WTC11 (cell line): ENCODE measurements around the gene BAIAP2L2.

Source experiments
- CTCF ChIP-seq: fragments of 200-600 bp; IDR thresholded peaks from 2 replicates; pipeline ENCODE4 v1.8.0; 2022; ENCODE audit warnings: antibody characterized with exemption
- GRHL2 ChIP-seq: fragments of 250-450 bp; sonication (Bioruptor Pico); IDR thresholded peaks from 2 replicates; pipeline ENCODE4 v1.8.0; 2022; ENCODE audit warnings: mild to moderate bottlenecking, moderate library complexity; ENCODE audit not compliant: insufficient replicate concordance, severe bottlenecking
- NR2C2 ChIP-seq: sonication (generic); formaldehyde crosslinking; IDR thresholded peaks from 2 replicates; pipeline ENCODE4 v1.8.0; 2022; ENCODE audit warnings: mild to moderate bottlenecking, missing genetic modification reagents
- OVOL2 ChIP-seq: fragments of 250-450 bp; sonication (Bioruptor Pico); IDR thresholded peaks from 2 replicates; pipeline ENCODE4 v1.9.0; 2021; ENCODE audit warnings: mild to moderate bottlenecking, borderline replicate concordance
- ZSCAN18 ChIP-seq: fragments of 250-450 bp; sonication (Bioruptor Pico); IDR thresholded peaks from 2 replicates; pipeline ENCODE4 v2.1.2; 2022; ENCODE audit warnings: mild to moderate bottlenecking, moderate library complexity
- TF ChIP-seq, protein P1 (sequence below): sonication (generic); formaldehyde crosslinking; IDR thresholded peaks from 2 replicates; pipeline ENCODE4 v1.8.0; 2022; ENCODE audit warnings: mild to moderate bottlenecking, missing genetic modification reagents
- TF ChIP-seq, protein P2 (sequence below): sonication (generic); formaldehyde crosslinking; IDR thresholded peaks from 2 replicates; pipeline ENCODE4 v1.8.1; 2023; ENCODE audit warnings: mild to moderate bottlenecking, moderate library complexity, missing genetic modification reagents
- TF ChIP-seq, protein P3 (sequence below): sonication (generic); formaldehyde crosslinking; IDR thresholded peaks from 2 replicates; pipeline ENCODE4 v1.8.1; 2023; ENCODE audit warnings: mild to moderate bottlenecking, missing genetic modification reagents
- TF ChIP-seq, protein P4 (sequence below): sonication (generic); formaldehyde crosslinking; IDR thresholded peaks from 2 replicates; pipeline ENCODE4 v1.8.0; 2022; ENCODE audit warnings: mild to moderate bottlenecking, missing genetic modification reagents

DNA sequence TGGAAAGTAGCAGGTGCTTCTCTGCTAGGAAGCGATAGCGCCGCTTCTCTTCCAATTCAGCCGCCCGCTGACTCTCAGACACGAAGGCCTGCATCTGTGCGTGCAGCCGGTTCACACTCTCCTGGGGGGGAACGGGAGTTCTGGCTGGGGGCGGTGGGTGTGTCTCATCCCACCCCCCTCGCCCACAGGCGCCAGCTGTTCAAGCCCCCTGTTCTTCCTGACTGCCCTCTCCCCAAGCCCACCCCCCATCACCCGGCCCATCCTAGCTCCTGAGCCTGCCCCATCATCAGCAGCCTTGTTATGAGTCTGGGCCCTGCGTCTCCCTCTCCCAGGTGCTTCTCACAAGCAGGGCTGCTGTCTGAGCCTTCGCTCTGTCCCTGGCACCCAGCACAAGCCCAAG, 13.4 kb downstream of the BAIAP2L2 start:
- no peak for TF ChIP-seq CTCF
- no peak for TF ChIP-seq ZSCAN18
- TF ChIP-seq, protein P1, sequence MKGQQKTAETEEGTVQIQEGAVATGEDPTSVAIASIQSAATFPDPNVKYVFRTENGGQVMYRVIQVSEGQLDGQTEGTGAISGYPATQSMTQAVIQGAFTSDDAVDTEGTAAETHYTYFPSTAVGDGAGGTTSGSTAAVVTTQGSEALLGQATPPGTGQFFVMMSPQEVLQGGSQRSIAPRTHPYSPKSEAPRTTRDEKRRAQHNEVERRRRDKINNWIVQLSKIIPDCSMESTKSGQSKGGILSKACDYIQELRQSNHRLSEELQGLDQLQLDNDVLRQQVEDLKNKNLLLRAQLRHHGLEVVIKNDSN (CRISPR knock-in tag): no peak
- TF ChIP-seq GRHL2: no peak
- TF ChIP-seq, protein P2, sequence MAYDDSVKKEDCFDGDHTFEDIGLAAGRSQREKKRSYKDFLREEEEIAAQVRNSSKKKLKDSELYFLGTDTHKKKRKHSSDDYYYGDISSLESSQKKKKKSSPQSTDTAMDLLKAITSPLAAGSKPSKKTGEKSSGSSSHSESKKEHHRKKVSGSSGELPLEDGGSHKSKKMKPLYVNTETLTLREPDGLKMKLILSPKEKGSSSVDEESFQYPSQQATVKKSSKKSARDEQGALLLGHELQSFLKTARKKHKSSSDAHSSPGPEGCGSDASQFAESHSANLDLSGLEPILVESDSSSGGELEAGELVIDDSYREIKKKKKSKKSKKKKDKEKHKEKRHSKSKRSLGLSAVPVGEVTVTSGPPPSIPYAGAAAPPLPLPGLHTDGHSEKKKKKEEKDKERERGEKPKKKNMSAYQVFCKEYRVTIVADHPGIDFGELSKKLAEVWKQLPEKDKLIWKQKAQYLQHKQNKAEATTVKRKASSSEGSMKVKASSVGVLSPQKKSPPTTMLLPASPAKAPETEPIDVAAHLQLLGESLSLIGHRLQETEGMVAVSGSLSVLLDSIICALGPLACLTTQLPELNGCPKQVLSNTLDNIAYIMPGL: no peak
- TF ChIP-seq, protein P3, sequence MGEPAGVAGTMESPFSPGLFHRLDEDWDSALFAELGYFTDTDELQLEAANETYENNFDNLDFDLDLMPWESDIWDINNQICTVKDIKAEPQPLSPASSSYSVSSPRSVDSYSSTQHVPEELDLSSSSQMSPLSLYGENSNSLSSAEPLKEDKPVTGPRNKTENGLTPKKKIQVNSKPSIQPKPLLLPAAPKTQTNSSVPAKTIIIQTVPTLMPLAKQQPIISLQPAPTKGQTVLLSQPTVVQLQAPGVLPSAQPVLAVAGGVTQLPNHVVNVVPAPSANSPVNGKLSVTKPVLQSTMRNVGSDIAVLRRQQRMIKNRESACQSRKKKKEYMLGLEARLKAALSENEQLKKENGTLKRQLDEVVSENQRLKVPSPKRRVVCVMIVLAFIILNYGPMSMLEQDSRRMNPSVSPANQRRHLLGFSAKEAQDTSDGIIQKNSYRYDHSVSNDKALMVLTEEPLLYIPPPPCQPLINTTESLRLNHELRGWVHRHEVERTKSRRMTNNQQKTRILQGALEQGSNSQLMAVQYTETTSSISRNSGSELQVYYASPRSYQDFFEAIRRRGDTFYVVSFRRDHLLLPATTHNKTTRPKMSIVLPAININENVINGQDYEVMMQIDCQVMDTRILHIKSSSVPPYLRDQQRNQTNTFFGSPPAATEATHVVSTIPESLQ: no peak
- TF ChIP-seq, protein P4, sequence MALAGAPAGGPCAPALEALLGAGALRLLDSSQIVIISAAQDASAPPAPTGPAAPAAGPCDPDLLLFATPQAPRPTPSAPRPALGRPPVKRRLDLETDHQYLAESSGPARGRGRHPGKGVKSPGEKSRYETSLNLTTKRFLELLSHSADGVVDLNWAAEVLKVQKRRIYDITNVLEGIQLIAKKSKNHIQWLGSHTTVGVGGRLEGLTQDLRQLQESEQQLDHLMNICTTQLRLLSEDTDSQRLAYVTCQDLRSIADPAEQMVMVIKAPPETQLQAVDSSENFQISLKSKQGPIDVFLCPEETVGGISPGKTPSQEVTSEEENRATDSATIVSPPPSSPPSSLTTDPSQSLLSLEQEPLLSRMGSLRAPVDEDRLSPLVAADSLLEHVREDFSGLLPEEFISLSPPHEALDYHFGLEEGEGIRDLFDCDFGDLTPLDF (CRISPR knock-in tag): no peak
- no peak for TF ChIP-seq NR2C2 (CRISPR knock-in tag)
- TF ChIP-seq OVOL2 (CRISPR knock-in tag): no peak
